Muscle of leg (tissue), 11 donors: Measurements from ENCODE around the gene DRGX. TPM values are rescaled to one million over a fixed set of nuclear protein-coding genes. Genes with fewer than 3 reads are reported as not detected.

ENCODE experiments used
- DNase-seq: peaks from one replicate; pipeline ENCODE4 v3.0.0; 2013
- H3K27ac ChIP-seq: one replicate; pipeline ENCODE4 v1.5.1; 2013; ENCODE audit warnings: mild to moderate bottlenecking, low read length, control low read depth
- H3K27me3 ChIP-seq: one replicate; pipeline ENCODE4 v1.6.1; 2013; ENCODE audit warnings: low read length; ENCODE audit not compliant: control insufficient read depth, insufficient read depth
- H3K36me3 ChIP-seq: one replicate; pipeline ENCODE4 v1.6.1; 2013; ENCODE audit warnings: low read length; ENCODE audit not compliant: control insufficient read depth, insufficient read depth
- H3K4me1 ChIP-seq: one replicate; pipeline ENCODE4 v1.6.1; 2013; ENCODE audit warnings: low read length; ENCODE audit not compliant: control insufficient read depth, insufficient read depth
- H3K4me3 ChIP-seq: one replicate; pipeline ENCODE4 v1.5.1; 2013; ENCODE audit warnings: low read length, control low read depth
- H3K9me3 ChIP-seq: replicated peaks from 2 replicates; pipeline ENCODE4 v1.6.1; 2013; ENCODE audit warnings: low read depth, low read length; ENCODE audit not compliant: control insufficient read depth
- WGBS: methylation state at CpG from one replicate; pipeline ENCODE4 v1.1.5; 2013; ENCODE audit warnings: missing lambda C conversion rate; ENCODE audit not compliant: insufficient coverage; 5-methylcytosine and 5-hydroxymethylcytosine counted together
- polyA plus RNA-seq, 8 donors: library from polyadenylated mRNA; unstranded; fragments of 120-200 nt; gene quantifications; one replicate each; pipeline versions ENCODE4 v1.2.1 to v1.2.3, GENCODE V29; 2013; ENCODE audit warnings: inconsistent platforms in 1 of 8, low replicate concordance in 1 of 8; ENCODE audit not compliant: insufficient read length in 8 of 8, insufficient read depth in 1 of 8
- total RNA-seq: library from RNA; stranded (reverse); fragments of 120-200 nt; gene quantifications from one replicate; pipeline ENCODE4 v1.2.4, GENCODE V29; 2013

The DRGX gene
- total and polyA plus RNA-seq, 9 donors, result not detected

- Histone ChIP-seq H3K4me3 (no peak overlapping the region), H3K27ac (no peak overlapping the region), H3K27me3 (no peaks in the 10 kb centered on the region), H3K4me1 (peaks cover 8% of the 10 kb centered on the region), H3K9me3 (peaks cover 5% of the 10 kb centered on the region), H3K36me3 (no peaks in the 10 kb centered on the region)
- WGBS, result no CpG with 5 or more reads among the region's 3 CpGs
- no peak for DNase-seq
Observed at GRCh38 chr10:49355221-49355620, 40.7 kb downstream of the DRGX start.

- peaks cover 5% of the 10 kb centered on the region for H3K9me3 ChIP-seq
- H3K27me3 ChIP-seq, result no peaks in the 10 kb centered on the region
- H3K4me3 ChIP-seq, result no peak overlapping the region
- H3K4me1 ChIP-seq, result peaks cover 2% of the 10 kb centered on the region
- H3K27ac ChIP-seq, result no peak overlapping the region
- no peak for DNase-seq
- 83% methylated on average over 2 of the region's 3 CpGs for WGBS
- no peaks in the 10 kb centered on the region for H3K36me3 ChIP-seq
Observed at GRCh38 chr10:49354593-49354992, 41.3 kb downstream of the DRGX start.

- no peak for DNase-seq
- H3K27ac ChIP-seq, result no peak overlapping the region
- no peaks in the 10 kb centered on the region for H3K27me3 ChIP-seq
Observed at GRCh38 chr10:49353895-49354566, 41.9 kb downstream of the DRGX start.

GRCh38 chr10:49353026-49353894 is 42.6 kb downstream of the DRGX start:
- Histone ChIP-seq H3K4me1 (no peaks in the 10 kb centered on the region), H3K9me3 (peaks cover 5% of the 10 kb centered on the region), H3K27ac (no peak overlapping the region), H3K4me3 (no peak overlapping the region), H3K36me3 (no peaks in the 10 kb centered on the region), H3K27me3 (no peaks in the 10 kb centered on the region)
- WGBS, result 85% methylated on average over 3 of the region's 6 CpGs
- no peak for DNase-seq

More at GRCh38 chr10:49353895-49354566, 41.9 kb downstream of the DRGX start:
- no peaks in the 10 kb centered on the region for H3K36me3 ChIP-seq
- H3K9me3 ChIP-seq, result peaks cover 5% of the 10 kb centered on the region
- no peaks in the 10 kb centered on the region for H3K4me1 ChIP-seq
- no peak overlapping the region for H3K4me3 ChIP-seq
- 79% methylated on average over 6 of the region's 8 CpGs for WGBS

- Histone ChIP-seq H3K4me3 (no peak overlapping the region), H3K27me3 (no peaks in the 10 kb centered on the region), H3K36me3 (no peaks in the 10 kb centered on the region), H3K9me3 (peaks cover 3% of the 10 kb centered on the region), H3K27ac (no peak overlapping the region), H3K4me1 (no peaks in the 10 kb centered on the region)
- DNase-seq, result no peak
- 100% methylated on average over 1 of the region's 2 CpGs for WGBS
Observed at GRCh38 chr10:49352323-49352722, 43.6 kb downstream of the DRGX start.

- Histone ChIP-seq H3K27me3 (no peaks in the 10 kb centered on the region), H3K27ac (no peak overlapping the region), H3K9me3 (no peaks in the 10 kb centered on the region), H3K4me3 (no peak overlapping the region), H3K36me3 (no peaks in the 10 kb centered on the region), H3K4me1 (no peaks in the 10 kb centered on the region)
- 100% methylated on average over 1 of the region's 4 CpGs for WGBS
- no peak for DNase-seq
Observed at GRCh38 chr10:49351669-49352068, 44.2 kb downstream of the DRGX start.

GRCh38 chr10:49350846-49351532 is 44.9 kb downstream of the DRGX start:
- Histone ChIP-seq H3K9me3 (no peaks in the 10 kb centered on the region), H3K36me3 (no peaks in the 10 kb centered on the region), H3K27ac (no peak overlapping the region), H3K4me1 (no peaks in the 10 kb centered on the region), H3K27me3 (no peaks in the 10 kb centered on the region), H3K4me3 (no peak overlapping the region)
- WGBS, result 67% methylated on average over 4 of the region's 4 CpGs
- DNase-seq, result no peak

- Histone ChIP-seq H3K9me3 (no peaks in the 10 kb centered on the region), H3K27me3 (no peaks in the 10 kb centered on the region), H3K27ac (no peak overlapping the region), H3K4me3 (no peak overlapping the region), H3K36me3 (no peaks in the 10 kb centered on the region), H3K4me1 (no peaks in the 10 kb centered on the region)
- no peak for DNase-seq
Observed at GRCh38 chr10:49350138-49350537, 45.8 kb downstream of the DRGX start.

GRCh38 chr10:49349390-49349789 is 46.5 kb downstream of the DRGX start:
- no peak for DNase-seq
- H3K27ac ChIP-seq, result no peak overlapping the region
- 95% methylated on average over 4 of the region's 4 CpGs for WGBS
- H3K36me3 ChIP-seq, result no peaks in the 10 kb centered on the region
- no peaks in the 10 kb centered on the region for H3K27me3 ChIP-seq
- H3K9me3 ChIP-seq, result no peaks in the 10 kb centered on the region
- no peak overlapping the region for H3K4me3 ChIP-seq
- no peaks in the 10 kb centered on the region for H3K4me1 ChIP-seq

GRCh38 chr10:49348593-49348992 is 47.3 kb downstream of the DRGX start:
- H3K4me3 ChIP-seq, result no peak overlapping the region
- no peak overlapping the region for H3K27ac ChIP-seq
- H3K4me1 ChIP-seq, result no peaks in the 10 kb centered on the region
- H3K27me3 ChIP-seq, result no peaks in the 10 kb centered on the region
- WGBS, result 86% methylated on average over 1 of the region's 2 CpGs
- DNase-seq, result no peak
- no peaks in the 10 kb centered on the region for H3K36me3 ChIP-seq
- H3K9me3 ChIP-seq, result no peaks in the 10 kb centered on the region
